MM.1S (cell line): Measurements from ENCODE around the gene ETV3.
A peak's percentile ranks its signal among the peaks of the same experiment; 100 is the strongest.

Source experiments
- DNase-seq: peaks from one replicate; pipeline ENCODE4 v3.0.0-alpha.2; 2015
- H2AFZ ChIP-seq: fragments of 300-600 bp; sonication (generic); 2 replicates; pipeline ENCODE4 v1.6.0; 2016; ENCODE audit warnings: antibody characterized with exemption, low read length
- H3F3A ChIP-seq: fragments of 300-600 bp; sonication (generic); 2 replicates; pipeline ENCODE4 v1.6.1; 2016; ENCODE audit warnings: mild to moderate bottlenecking, antibody characterized with exemption, low read length, moderate library complexity, mixed read lengths; ENCODE audit not compliant: insufficient read depth
- H3K27ac ChIP-seq: fragments of 300-600 bp; sonication (generic); 2 replicates; pipeline ENCODE4 v1.5.1; 2016; ENCODE audit warnings: mild to moderate bottlenecking, low read length
- H3K27me3 ChIP-seq: fragments of 300-600 bp; sonication (generic); replicated peaks from 2 replicates; pipeline ENCODE4 v1.6.0; 2016; ENCODE audit warnings: low read length; ENCODE audit not compliant: insufficient read depth
- H3K36me3 ChIP-seq: fragments of 300-600 bp; sonication (generic); replicated peaks from 2 replicates; pipeline ENCODE4 v1.6.1; 2016; ENCODE audit warnings: mild to moderate bottlenecking, low read length, mixed read lengths; ENCODE audit not compliant: insufficient read depth
- H3K4me1 ChIP-seq: fragments of 300-600 bp; sonication (generic); 2 replicates; pipeline ENCODE4 v1.6.1; 2016; ENCODE audit warnings: low read length, mixed read lengths
- H3K4me2 ChIP-seq: fragments of 300-600 bp; sonication (generic); 2 replicates; pipeline ENCODE4 v1.6.0; 2016; ENCODE audit warnings: low read depth, low read length
- H3K4me3 ChIP-seq: fragments of 300-600 bp; sonication (generic); 2 replicates; pipeline ENCODE4 v1.5.1; 2016; ENCODE audit warnings: low read length, mixed read lengths
- H3K79me2 ChIP-seq: fragments of 300-600 bp; sonication (generic); 2 replicates; pipeline ENCODE4 v1.6.1; 2016; ENCODE audit warnings: mixed run types, low read length, mixed read lengths
- H3K9ac ChIP-seq: fragments of 300-600 bp; sonication (generic); 2 replicates; pipeline ENCODE4 v1.6.1; 2016; ENCODE audit warnings: low read length, mixed read lengths
- H3K9me2 ChIP-seq: fragments of 300-600 bp; sonication (generic); replicated peaks from 2 replicates; pipeline ENCODE4 v1.6.1; 2016; ENCODE audit warnings: mild to moderate bottlenecking, low read length, mixed read lengths; ENCODE audit not compliant: insufficient read depth
- H3K9me3 ChIP-seq: fragments of 300-600 bp; sonication (generic); replicated peaks from 2 replicates; pipeline ENCODE4 v1.6.1; 2016; ENCODE audit warnings: mild to moderate bottlenecking, low read length, mixed read lengths; ENCODE audit not compliant: insufficient read depth
- H4K20me1 ChIP-seq: fragments of 300-600 bp; sonication (generic); 2 replicates; pipeline ENCODE4 v1.6.1; 2016; ENCODE audit warnings: mild to moderate bottlenecking, low read length, moderate library complexity, mixed read lengths; ENCODE audit not compliant: insufficient read depth
- EZH2 ChIP-seq: fragments of 300-600 bp; sonication (generic); optimal IDR thresholded peaks from 2 replicates; pipeline ENCODE3; 2017; ENCODE audit warnings: low read depth, mild to moderate bottlenecking, antibody characterized with exemption, low read length, mixed read lengths
- EZH2phosphoT487 ChIP-seq: fragments of 300-600 bp; sonication (generic); IDR thresholded peaks from 2 replicates; pipeline ENCODE4 v1.6.1; 2018; ENCODE audit warnings: antibody characterized with exemption, low read length
- TF ChIP-seq, protein P1 (sequence below): fragments of 300-600 bp; sonication (generic); IDR thresholded peaks from 2 replicates; pipeline ENCODE4 v1.5.1; 2016; ENCODE audit warnings: antibody characterized with exemption, low read length, mixed read lengths

ETV3 gene

DNA sequence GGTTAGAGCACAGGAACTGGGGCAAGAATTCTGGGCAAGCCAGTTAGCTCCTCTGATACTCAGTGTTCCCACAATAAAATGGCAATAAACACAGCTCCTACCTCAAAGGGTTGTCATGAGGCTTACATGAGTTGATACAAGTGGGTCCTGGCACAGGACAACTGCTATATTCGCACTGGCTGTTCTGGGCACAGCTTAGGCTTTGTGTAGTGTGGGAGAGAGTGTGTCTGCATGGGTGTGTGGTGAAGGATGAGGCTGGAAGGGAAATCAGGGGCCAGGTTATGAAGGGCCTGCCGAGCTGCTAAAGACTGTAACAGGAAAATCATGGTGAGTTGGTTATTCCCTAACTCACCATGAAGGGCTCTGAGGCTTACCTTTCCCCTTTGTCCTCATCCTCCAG, 18.7 kb downstream of the ETV3 start:
- Histone ChIP-seq H3K4me2 (no peak overlapping the region), H3F3A (no peaks in the 10 kb centered on the region), H3K4me1 (peaks cover 13% of the 10 kb centered on the region), H3K27me3 (no peaks in the 10 kb centered on the region), H4K20me1 (no peaks in the 10 kb centered on the region), H3K27ac (no peak overlapping the region), H3K79me2 (0 out of 2 replicates have a peak, but pooled peaks cover 4% of the 10 kb centered on the region), H3K36me3 (no peaks in the 10 kb centered on the region), H3K9me2 (no peaks in the 10 kb centered on the region), H3K4me3 (no peak overlapping the region), H2AFZ (no peak overlapping the region), H3K9ac (no peak overlapping the region), H3K9me3 (no peaks in the 10 kb centered on the region)
- TF ChIP-seq, protein P1, sequence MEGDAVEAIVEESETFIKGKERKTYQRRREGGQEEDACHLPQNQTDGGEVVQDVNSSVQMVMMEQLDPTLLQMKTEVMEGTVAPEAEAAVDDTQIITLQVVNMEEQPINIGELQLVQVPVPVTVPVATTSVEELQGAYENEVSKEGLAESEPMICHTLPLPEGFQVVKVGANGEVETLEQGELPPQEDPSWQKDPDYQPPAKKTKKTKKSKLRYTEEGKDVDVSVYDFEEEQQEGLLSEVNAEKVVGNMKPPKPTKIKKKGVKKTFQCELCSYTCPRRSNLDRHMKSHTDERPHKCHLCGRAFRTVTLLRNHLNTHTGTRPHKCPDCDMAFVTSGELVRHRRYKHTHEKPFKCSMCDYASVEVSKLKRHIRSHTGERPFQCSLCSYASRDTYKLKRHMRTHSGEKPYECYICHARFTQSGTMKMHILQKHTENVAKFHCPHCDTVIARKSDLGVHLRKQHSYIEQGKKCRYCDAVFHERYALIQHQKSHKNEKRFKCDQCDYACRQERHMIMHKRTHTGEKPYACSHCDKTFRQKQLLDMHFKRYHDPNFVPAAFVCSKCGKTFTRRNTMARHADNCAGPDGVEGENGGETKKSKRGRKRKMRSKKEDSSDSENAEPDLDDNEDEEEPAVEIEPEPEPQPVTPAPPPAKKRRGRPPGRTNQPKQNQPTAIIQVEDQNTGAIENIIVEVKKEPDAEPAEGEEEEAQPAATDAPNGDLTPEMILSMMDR, result no peak
- no peak for TF ChIP-seq EZH2phosphoT487
- TF ChIP-seq EZH2, result no peak
- no peak for DNase-seq

DNA sequence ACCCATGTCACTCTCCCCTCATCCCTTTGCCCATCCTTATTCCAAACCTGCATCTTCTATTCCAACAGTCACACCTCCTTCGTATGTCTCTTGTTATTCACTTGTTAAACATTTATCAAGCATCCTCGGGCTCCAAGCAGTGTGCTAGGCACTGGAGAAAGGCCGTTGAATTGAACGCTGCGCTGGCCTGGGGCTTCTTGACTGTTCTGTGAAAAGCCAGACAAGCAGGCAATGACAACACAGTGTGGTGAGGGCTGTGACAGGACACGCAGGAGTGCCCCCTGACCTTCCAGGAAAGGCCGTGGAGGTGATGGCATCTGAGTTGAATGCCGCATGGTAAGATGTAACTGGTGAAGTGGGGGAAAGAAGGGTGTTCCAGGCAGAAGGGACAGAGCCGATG, 19.2 kb downstream of the ETV3 start:
- TF ChIP-seq EZH2phosphoT487, result no peak
- TF ChIP-seq, protein P1, result no peak
- TF ChIP-seq EZH2, result no peak
- H3F3A ChIP-seq, result no peaks in the 10 kb centered on the region
- no peak overlapping the region for H3K4me2 ChIP-seq
- H3K9me3 ChIP-seq, result no peaks in the 10 kb centered on the region
- H3K4me1 ChIP-seq, result peaks cover 13% of the 10 kb centered on the region
- no peak overlapping the region for H3K4me3 ChIP-seq
- no peak overlapping the region for H3K9ac ChIP-seq
- no peaks in the 10 kb centered on the region for H3K36me3 ChIP-seq
- no peaks in the 10 kb centered on the region for H3K27me3 ChIP-seq
- no peaks in the 10 kb centered on the region for H3K9me2 ChIP-seq
- no peak for DNase-seq
- H3K79me2 ChIP-seq, result 0 out of 2 replicates have a peak, but pooled peaks cover 4% of the 10 kb centered on the region
- H3K27ac ChIP-seq, result no peak overlapping the region
- H4K20me1 ChIP-seq, result no peaks in the 10 kb centered on the region
- H2AFZ ChIP-seq, result no peak overlapping the region

DNA sequence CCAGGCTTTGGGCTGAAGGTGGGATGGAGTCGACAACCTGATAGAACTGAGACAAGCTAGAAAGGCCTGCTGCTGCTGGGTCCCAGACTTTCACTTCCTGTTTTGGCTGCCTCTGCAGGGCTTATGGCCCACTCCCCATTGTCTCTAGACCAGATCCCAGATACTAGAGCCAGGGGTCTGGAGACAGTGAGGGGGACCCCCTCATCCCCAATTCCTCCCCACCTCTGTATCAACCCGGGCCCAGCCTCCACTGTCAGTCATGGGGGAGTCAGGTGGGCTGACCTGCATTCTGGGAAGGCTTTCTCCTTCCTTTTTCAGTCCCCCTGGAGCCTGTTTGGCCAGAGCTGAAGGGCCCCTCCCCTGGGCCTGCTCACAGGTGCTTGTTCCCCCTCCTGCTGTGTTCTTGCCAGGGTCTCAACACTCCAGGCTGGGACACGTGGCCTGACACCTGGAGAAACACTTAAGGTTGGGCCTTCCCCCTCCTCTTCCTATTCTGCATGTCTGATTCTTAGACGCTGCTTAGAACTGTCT, 20.6 kb downstream of the ETV3 start:
- no peak for DNase-seq
- Histone ChIP-seq H3K36me3 (no peaks in the 10 kb centered on the region), H3K4me2 (0 out of 2 replicates have a peak overlapping the region, but pooled peaks have one; percentile 0), H3K4me1 (peaks cover 13% of the 10 kb centered on the region), H3K79me2 (no peaks in the 10 kb centered on the region), H3K27me3 (peaks cover 4% of the 10 kb centered on the region; the same call in 1 of the 2 replicates), H3K9me3 (no peaks in the 10 kb centered on the region), H3K9ac (no peak overlapping the region), H3F3A (no peaks in the 10 kb centered on the region), H2AFZ (peak overlapping the region; percentile 10; the same call in 1 of the 2 replicates), H4K20me1 (no peaks in the 10 kb centered on the region), H3K9me2 (no peaks in the 10 kb centered on the region), H3K4me3 (no peak overlapping the region), H3K27ac (no peak overlapping the region)
- TF ChIP-seq EZH2phosphoT487 (no peak), EZH2 (no peak)
- TF ChIP-seq, protein P1, result no peak
